ENCODE results near the gene ADARB2.

DNA sequence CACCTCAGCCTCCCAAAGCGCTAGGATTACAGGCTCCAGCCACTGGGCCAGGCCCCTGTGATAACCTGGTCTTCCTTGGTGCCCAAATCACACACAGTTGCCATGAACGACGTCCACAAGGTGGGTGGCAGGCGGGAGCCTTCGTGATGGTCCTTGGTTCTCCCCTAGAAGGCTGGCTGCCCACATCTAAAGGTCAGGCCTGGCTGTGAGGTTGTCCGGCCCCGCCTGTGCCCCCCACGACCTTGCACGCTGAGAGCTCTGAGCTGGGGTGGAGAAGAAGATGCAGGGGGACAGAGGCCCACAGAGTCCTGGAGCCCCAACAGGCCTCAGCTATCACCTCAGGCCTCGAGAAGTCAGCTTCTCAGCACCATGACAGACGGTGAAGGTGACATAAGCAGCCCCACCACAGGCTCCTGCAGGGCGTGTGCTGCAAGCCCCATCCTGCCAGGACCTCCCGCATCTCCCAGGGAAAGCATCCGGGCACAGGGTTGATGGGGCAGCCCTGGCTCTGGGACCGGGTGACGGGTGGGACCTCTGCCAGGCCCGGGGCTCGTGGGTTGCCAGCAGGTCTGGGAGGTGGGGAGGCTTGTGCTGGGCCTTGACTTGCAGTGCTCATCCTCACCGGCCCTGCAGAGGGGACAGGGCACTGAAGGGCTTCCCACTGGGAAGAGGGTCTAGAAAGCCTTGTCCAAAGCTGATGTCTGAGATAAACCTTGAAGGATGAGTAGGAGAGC, 463.8 kb downstream of the ADARB2 start:
- TF ChIP-seq CTCF (IDR thresholded peaks at IDR 0.05) (no peak), POLR2A (IDR thresholded peaks at IDR 0.05) (no peak)
